GM13976 (cell line): Measurements from ENCODE around the gene ZDHHC18.
A peak's percentile ranks its signal among the peaks of the same experiment; 100 is the strongest.
"Not testable (repeated sequence)": the region's sequence is repeated elsewhere in the genome, so short reads cannot be mapped to it uniquely, and the experiment has no call there.

Experiments used
- DNase-seq: peaks from one replicate; pipeline ENCODE4 v3.0.0; 2012; ENCODE audit warnings: low spot score
- in situ Hi-C: fragments of 300-500 bp; cut with MboI; formaldehyde crosslinking; loops from one replicate; pipeline ENCODE4 v1.12.0; 2022; ENCODE audit warnings: low sequenced_read_pairs, mixed read lengths, inconsistent platforms; ENCODE audit not compliant: unreplicated experiment
- TF ChIP-seq, protein P1 (sequence below): IDR thresholded peaks from 2 replicates; pipeline ENCODE4 v1.5.1; 2012; ENCODE audit warnings: borderline replicate concordance, mild to moderate bottlenecking; ENCODE audit not compliant: insufficient read depth; ENCODE audit errors: extremely low read depth, missing control alignments, control extremely low read depth

Gene ZDHHC18

DNA sequence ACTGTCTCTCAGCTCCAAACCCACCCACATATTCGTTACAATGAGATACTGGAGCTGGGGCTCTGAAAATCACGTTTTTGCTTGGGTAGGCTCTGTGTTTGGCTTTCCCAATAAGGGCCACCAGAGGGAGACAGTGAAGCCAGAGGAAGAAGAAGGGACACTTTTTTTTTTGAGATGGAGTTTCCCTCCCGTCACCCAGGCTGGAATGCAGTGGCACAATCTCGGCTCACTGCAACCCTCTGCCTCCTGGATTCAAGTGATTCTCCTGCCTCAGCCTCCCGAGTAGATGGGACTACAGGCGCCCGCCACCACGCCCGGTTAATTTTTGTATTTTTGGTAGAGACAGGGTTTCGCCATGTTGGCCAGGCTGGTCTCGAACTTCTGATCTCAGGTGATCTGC is 16.4 kb upstream of the ZDHHC18 start:
- TF ChIP-seq, protein P1, sequence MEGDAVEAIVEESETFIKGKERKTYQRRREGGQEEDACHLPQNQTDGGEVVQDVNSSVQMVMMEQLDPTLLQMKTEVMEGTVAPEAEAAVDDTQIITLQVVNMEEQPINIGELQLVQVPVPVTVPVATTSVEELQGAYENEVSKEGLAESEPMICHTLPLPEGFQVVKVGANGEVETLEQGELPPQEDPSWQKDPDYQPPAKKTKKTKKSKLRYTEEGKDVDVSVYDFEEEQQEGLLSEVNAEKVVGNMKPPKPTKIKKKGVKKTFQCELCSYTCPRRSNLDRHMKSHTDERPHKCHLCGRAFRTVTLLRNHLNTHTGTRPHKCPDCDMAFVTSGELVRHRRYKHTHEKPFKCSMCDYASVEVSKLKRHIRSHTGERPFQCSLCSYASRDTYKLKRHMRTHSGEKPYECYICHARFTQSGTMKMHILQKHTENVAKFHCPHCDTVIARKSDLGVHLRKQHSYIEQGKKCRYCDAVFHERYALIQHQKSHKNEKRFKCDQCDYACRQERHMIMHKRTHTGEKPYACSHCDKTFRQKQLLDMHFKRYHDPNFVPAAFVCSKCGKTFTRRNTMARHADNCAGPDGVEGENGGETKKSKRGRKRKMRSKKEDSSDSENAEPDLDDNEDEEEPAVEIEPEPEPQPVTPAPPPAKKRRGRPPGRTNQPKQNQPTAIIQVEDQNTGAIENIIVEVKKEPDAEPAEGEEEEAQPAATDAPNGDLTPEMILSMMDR, result peak; percentile 75
- in situ Hi-C loops, result not testable (repeated sequence)
- peak; percentile 83 for DNase-seq

GRCh38 chr1:26811057-26811456 is 15.4 kb upstream of the ZDHHC18 start:
- in situ Hi-C loops, result no loop called here

DNA sequence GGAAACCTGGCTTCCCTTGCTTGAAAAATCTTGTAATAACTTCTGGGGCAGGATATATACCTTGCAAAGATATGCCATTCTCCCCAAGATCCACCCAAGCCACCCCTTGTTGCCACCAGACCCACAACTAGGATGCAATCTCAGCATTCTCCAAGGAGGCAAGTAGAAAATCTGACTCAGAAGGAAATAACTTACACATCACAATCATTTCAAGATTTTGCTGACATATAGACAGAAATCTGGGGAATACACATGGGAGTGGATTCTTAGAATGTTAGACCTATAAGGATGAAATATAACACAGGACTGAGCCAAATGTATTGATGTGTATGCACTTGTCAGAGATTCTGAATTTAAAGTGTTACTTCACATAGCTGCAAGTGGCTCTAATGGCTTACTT is 14.8 kb upstream of the ZDHHC18 start:
- in situ Hi-C loops, result no loop called here
- TF ChIP-seq, protein P1, result no peak
- DNase-seq, result no peak

More at GRCh38 chr1:26811057-26811456, 15.4 kb upstream of the ZDHHC18 start:
- no peak for DNase-seq
- TF ChIP-seq, protein P1, result no peak

- in situ Hi-C loops, result no loop called here
- no peak for DNase-seq
- TF ChIP-seq, protein P1, result no peak
Measured at GRCh38 chr1:26814377-26814776, 12.1 kb upstream of the ZDHHC18 start.

GRCh38 chr1:26814893-26815292 is 11.6 kb upstream of the ZDHHC18 start:
- in situ Hi-C loops, result no loop called here
- TF ChIP-seq, protein P1, result no peak

DNA sequence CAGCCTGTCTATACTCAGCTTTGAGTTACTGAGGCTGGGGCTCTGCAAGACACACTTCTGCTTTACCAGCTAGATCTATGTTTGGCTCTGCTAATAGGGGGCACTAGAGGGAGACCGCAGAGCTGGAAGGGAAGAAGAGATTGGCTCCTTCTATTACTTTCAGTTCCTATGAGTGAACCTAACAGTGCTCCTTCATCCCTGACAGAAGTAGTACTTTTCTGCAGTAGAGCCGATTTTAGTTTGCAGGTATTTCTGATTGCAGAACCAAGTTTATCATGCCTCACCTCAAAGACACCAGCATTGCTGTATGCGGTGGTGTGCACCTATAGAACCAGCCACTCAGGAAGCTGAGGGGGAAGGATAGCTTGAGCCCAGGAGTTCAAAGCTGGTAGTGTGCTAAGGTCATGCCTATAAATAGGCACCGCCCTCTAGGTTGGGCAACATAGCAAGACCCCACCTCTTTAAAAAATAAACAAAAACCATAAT is 5.7 kb upstream of the ZDHHC18 start:
- in situ Hi-C loops, result no loop called here
- DNase-seq, result peak; percentile 82
- TF ChIP-seq, protein P1, result peak; percentile 21

More at GRCh38 chr1:26814893-26815292, 11.6 kb upstream of the ZDHHC18 start:
- DNase-seq, result no peak
